Glutamatergic neuron (in vitro differentiated cells): ENCODE measurements around the gene SYT1. TPM values are rescaled to one million over a fixed set of nuclear protein-coding genes. Genes with fewer than 3 reads are reported as not detected.

Experiments
- DNase-seq: peaks from one replicate; pipeline ENCODE4 v3.0.0; 2022
- H3K27ac Mint-ChIP-seq: one replicate; pipeline ENCODE4 v1.8.0; 2020; ENCODE audit warnings: mild to moderate bottlenecking, mixed read lengths, inconsistent platforms; ENCODE audit not compliant: unreplicated experiment
- H3K27me3 Mint-ChIP-seq: one replicate; pipeline ENCODE4 v1.8.0; 2020; ENCODE audit warnings: mild to moderate bottlenecking, moderate library complexity, mixed read lengths, inconsistent platforms; ENCODE audit not compliant: unreplicated experiment
- H3K36me3 Mint-ChIP-seq: one replicate; pipeline ENCODE4 v1.8.0; 2020; ENCODE audit warnings: mild to moderate bottlenecking, mixed read lengths, inconsistent platforms; ENCODE audit not compliant: unreplicated experiment
- H3K4me1 Mint-ChIP-seq: one replicate; pipeline ENCODE4 v1.8.0; 2020; ENCODE audit warnings: mild to moderate bottlenecking, low read depth, mixed read lengths, inconsistent platforms; ENCODE audit not compliant: unreplicated experiment
- H3K4me3 Mint-ChIP-seq: one replicate; pipeline ENCODE4 v1.8.0; 2020; ENCODE audit warnings: mild to moderate bottlenecking, mixed read lengths, inconsistent platforms; ENCODE audit not compliant: unreplicated experiment
- H3K9me3 Mint-ChIP-seq: one replicate; pipeline ENCODE4 v1.8.0; 2020; ENCODE audit warnings: mild to moderate bottlenecking, moderate library complexity, mixed read lengths, inconsistent platforms; ENCODE audit not compliant: unreplicated experiment
- CTCF ChIP-seq: fragments of 200-600 bp; sonication (generic); IDR thresholded peaks from one replicate; pipeline ENCODE4 v1.5.0; 2021; ENCODE audit not compliant: partially characterized antibody, unreplicated experiment
- total RNA-seq: library from RNA; stranded (reverse); fragmentation: NEBNext Ultra II Directional; extraction: Animal tissue kit (Norgen Biotek cat#: 25700); gene quantifications from one replicate; pipeline ENCODE4 v1.2.1, GENCODE V29; 2021; ENCODE audit not compliant: unreplicated experiment

The SYT1 gene
- total RNA-seq, 1 donor from 2014 or later, result 155 TPM

- Mint-ChIP-seq H3K36me3 (no peaks in the 10 kb centered on the region), H3K27me3 (peaks cover 2% of the 10 kb centered on the region), H3K9me3 (peaks cover 2% of the 10 kb centered on the region), H3K27ac (no peak overlapping the region), H3K4me1 (no peaks in the 10 kb centered on the region), H3K4me3 (no peak overlapping the region)
- DNase-seq, result no peak
- TF ChIP-seq CTCF, result no peak
Measured at GRCh38 chr12:79296871-79297270, 432.3 kb downstream of the SYT1 start.

GRCh38 chr12:79298506-79298905, 433.9 kb downstream of the SYT1 start:
- Mint-ChIP-seq H3K4me1 (no peaks in the 10 kb centered on the region), H3K4me3 (no peak overlapping the region), H3K36me3 (no peaks in the 10 kb centered on the region), H3K27ac (no peak overlapping the region), H3K9me3 (no peaks in the 10 kb centered on the region), H3K27me3 (no peaks in the 10 kb centered on the region)
- TF ChIP-seq CTCF, result no peak
- DNase-seq, result no peak

- Mint-ChIP-seq H3K9me3 (no peaks in the 10 kb centered on the region), H3K27ac (no peak overlapping the region), H3K36me3 (no peaks in the 10 kb centered on the region), H3K4me3 (no peak overlapping the region), H3K27me3 (no peaks in the 10 kb centered on the region), H3K4me1 (no peaks in the 10 kb centered on the region)
- no peak for TF ChIP-seq CTCF
- DNase-seq, result no peak
Measured at GRCh38 chr12:79299447-79300198, 435.0 kb downstream of the SYT1 start.

GRCh38 chr12:79300199-79300568, 435.6 kb downstream of the SYT1 start:
- TF ChIP-seq CTCF, result no peak
- H3K9me3 Mint-ChIP-seq, result no peaks in the 10 kb centered on the region
- no peak overlapping the region for H3K27ac Mint-ChIP-seq
- H3K27me3 Mint-ChIP-seq, result no peaks in the 10 kb centered on the region
- H3K4me1 Mint-ChIP-seq, result no peaks in the 10 kb centered on the region
- no peak overlapping the region for H3K4me3 Mint-ChIP-seq
- no peaks in the 10 kb centered on the region for H3K36me3 Mint-ChIP-seq
- no peak for DNase-seq

- Mint-ChIP-seq H3K4me1 (no peaks in the 10 kb centered on the region), H3K27ac (no peak overlapping the region), H3K27me3 (no peaks in the 10 kb centered on the region), H3K4me3 (no peak overlapping the region), H3K9me3 (no peaks in the 10 kb centered on the region), H3K36me3 (no peaks in the 10 kb centered on the region)
- no peak for TF ChIP-seq CTCF
- no peak for DNase-seq
Measured at GRCh38 chr12:79301181-79301580, 436.6 kb downstream of the SYT1 start.
